GM19025 (cell line): ENCODE results near the gene IL21R.
"Not testable (repeated sequence)": the region's sequence is repeated elsewhere in the genome, so short reads cannot be mapped to it uniquely, and the experiment has no call there.

ENCODE experiments used
- ATAC-seq: cut with Tn5 transposase; IDR thresholded peaks from one replicate; pipeline ENCODE4 v1.9.1; 2021; ENCODE audit warnings: mild to moderate bottlenecking, low read depth, moderate library complexity; ENCODE audit not compliant: unreplicated experiment

The IL21R gene

GRCh38 chr16:27399969-27400368 is 2.0 kb upstream of the IL21R start:
- ATAC-seq: no peak

DNA sequence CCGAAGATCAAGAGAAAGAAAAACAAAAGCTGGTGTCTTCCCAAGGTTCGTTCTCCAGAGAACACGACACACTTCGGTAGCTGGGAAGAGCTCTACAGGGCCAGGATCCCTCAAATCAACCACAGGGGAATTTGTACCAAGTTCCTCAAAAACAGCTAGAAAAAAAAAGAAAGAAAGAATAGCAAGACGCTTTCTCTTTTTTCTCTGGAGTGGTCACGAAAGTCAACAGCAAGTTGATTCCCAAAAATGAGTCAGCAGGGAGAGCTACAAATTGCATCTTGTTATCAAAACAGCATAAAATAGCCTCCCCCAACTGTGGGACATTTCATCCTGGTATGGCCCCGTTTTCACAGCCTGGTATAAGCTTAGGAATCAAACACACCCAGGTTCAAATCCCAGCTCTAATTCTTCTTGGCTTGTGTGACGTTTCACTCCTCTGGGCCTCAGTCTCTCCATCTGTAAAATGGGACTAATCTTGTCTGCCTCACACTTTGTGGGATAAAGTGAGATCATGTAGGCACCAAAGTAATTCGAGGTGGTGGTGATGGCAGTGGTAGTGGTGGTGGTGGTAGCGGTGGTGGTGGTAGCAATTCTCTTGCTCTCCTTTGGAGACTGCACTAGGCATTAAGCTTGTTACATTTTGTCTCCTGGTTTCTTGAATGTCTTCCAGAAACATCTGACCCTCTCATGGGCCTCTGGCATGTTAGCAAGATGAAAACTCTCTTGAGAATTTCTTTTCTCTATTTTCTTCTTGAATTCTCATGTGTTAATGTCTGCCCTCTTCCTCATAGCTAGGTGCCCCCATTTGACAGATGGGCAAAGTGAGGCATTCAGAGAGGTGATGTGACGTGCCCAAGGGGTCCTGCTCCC is 988 bp upstream of the IL21R start:
- ATAC-seq: no peak

DNA sequence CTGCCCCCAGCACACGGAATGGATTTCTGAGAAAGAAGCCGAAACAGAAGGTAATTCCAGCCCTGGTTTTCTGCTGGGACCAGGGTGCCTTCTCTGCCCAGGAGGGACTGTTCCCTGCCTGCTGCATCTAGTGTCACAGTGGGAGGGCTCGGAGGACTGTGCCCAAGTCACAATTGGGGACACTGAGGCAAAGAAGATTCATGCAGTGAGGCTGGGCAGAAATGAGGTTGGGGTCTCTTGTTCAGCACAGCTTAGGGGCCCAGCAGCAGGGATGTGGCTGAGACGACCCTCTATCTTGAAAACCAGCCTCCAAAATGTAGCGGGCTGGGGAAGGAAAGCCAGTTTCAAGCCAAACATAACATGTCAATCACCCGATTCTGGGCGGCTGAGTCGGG is 592 bp downstream of the IL21R start:
- ATAC-seq: no peak

DNA sequence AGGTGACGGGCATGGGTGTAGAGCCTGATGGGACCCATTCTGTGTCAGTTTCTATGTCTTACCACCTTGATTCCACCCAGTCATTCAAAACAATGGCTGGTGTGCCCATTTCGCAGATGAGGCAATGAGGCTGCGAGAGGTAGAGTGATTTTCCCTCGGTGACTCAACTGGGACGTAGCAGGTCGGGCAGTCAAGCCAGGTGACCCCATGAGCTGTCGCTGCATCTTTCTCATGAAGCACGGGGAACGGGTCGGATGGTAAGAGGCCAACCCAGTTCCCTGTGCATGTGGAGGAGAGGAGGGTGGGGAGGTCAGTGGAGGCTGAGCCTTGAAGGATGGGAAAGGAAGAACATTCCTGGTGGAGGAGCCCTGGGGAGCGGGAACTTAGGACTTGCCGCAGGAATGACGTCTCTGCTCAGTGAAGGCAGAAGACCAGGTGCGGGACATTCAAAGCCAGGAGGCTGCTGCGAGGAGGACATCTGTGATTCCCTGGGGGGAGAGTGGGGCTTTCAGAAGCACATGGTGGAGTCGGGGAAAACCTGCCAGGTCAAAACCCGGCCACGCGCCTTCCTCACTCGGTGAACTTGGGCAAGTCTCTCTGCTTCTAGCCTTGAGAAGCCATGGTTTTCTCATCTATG is 1.1 kb downstream of the IL21R start:
- no peak for ATAC-seq

DNA sequence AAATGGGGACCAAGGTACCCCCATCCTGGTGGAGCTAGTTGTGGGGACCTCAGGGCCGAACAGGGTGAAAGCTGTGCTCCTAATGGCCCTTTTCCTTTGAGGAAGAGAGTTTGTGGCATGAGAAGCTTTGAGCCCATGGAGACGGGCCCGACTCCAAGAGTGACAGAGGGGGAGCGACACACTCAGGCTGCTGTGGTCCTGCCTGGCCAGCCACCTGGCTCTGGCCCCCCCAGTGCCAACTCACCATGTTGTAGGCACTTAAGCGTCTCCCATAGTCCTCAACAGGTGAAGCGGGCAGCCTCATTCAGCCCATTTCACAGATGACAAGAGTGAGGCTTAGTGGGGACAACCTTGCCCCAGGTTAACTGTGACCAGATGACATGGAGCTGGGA is 1.6 kb downstream of the IL21R start:
- no peak for ATAC-seq

DNA sequence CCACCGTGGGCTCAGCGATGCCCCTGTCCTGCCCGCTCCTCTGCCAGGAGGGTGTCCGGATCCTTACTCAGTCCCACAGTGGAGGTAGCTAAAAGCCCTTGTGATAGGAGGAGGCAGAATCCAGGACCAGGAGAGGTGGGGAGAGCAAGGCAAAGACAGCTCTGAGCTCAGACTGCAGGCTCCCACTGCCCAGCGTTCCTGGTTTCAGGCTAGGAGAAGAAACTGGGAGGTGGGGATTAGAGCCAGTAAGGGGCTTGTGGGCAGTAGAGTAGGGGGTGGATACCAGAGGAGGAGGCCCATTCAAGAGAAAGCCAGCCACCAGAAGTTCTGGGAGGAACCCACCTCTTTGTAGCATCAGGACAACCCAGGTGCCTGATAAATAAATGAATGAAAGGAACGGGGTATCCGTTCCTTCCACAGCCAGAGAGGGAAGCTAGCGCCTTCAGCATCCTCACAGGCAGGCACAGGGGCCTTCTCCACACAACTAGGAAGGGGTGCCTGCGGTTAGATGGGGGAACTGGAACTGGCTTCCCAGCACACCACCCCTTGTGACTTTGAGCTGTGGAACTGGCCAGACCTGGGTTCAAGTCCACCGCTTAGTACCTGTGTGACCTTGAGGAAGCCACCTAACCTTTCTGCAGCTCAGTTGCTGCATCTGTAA is 2.3 kb downstream of the IL21R start:
- no peak for ATAC-seq

- no peak for ATAC-seq
Observed at GRCh38 chr16:27405546-27406451, 3.8 kb downstream of the IL21R start.

DNA sequence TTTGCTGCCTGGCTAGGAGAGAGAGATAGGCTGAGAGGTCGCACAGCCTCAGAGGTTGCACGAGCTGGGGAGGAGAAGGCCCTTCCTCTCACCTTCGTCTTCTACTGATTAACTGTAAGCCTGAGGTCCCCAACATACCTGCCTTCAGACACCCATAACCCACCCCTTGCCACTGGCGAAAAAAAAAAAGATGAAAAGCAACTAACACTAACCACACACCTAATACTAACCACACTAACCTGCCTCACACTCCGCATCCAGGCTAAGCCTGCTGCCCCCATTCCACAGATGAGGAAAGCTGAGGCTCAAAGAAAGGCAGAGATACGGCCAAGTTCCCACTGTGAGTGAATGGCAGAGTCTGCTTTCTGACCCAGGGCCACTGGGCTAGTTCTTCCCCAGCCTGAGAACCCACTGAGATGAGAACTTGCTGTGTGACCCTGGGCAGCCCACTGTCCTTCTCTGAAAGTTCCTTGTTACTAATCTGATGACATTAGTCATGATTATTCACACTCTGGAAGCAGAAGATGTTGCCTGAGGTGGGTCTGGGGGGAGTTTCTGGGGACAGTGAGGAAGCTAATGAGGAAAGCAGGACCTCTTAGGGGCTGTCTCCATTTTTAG is 4.6 kb downstream of the IL21R start:
- ATAC-seq: no peak

DNA sequence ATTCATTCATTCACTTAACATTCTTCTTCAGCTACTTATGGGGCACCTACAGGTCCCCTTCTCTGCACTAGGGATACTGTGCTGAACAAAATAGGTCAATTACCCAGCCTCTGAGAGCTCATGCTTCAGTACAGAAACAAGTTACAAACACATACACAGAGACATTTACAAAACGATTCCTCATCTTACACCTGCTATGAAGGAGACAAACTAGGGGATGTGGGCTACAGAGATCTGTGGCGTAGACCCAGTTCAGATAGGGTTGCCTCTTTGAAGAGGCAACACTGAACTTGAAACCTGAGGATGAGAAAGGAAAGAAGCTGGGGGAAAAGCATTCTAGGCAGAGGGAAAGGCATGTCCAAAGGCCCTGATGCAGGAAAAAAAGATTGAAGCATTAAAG is 5.2 kb downstream of the IL21R start:
- ATAC-seq: no peak

DNA sequence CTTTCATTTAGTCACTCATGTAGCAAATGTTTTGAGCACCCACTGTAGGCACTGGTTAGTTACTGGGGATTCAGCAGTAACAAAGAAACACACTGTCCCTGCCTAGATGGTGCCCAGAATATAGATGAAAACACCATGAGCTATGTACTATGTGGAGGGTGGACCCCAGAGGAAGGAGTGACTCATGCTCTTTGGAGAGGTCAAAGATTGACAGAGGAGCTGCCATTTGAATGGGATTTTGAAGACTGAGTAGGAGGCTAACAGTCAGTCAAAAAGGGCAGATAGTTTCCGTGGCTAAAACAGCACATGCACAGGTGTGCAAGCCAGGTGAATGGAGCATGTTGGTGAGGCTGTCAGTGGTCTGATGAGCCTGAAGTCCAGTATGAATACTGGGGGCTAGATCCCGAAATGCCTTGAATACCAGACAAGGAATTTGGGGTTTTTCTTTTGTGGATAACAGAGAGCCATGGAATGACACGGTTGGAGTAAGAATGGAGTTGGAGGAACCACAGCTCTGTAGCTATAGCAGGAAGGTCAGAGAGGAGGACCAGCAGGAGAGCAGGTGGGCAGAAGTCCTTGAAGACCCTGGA is 6.1 kb downstream of the IL21R start:
- peak; percentile 31 for ATAC-seq

- ATAC-seq: peak; percentile 26
Observed at GRCh38 chr16:27408602-27409031, 6.6 kb downstream of the IL21R start.

- not testable (repeated sequence) for ATAC-seq
Observed at GRCh38 chr16:27409958-27410357, 8.0 kb downstream of the IL21R start.

- ATAC-seq: no peak
Observed at GRCh38 chr16:27410761-27411160, 8.8 kb downstream of the IL21R start.

DNA sequence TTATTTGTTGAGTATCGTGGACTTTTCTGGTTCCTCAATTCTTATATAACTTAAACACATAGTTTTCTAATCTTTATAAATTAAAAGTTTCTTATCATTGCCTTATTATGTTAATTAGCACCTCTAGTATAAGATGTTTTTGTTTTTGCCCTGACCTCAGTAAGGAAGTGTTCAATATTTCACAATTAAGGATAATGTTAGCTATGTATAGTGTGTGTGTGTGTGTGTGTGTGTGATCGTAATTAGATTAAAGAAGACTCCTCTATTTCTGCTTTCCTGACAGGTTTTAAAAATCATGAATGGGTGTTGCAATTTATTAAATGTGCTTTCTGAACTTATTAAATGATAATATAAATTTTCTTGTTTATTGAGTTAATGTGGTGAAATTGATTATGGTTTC is 12.0 kb downstream of the IL21R start:
- ATAC-seq: no peak

DNA sequence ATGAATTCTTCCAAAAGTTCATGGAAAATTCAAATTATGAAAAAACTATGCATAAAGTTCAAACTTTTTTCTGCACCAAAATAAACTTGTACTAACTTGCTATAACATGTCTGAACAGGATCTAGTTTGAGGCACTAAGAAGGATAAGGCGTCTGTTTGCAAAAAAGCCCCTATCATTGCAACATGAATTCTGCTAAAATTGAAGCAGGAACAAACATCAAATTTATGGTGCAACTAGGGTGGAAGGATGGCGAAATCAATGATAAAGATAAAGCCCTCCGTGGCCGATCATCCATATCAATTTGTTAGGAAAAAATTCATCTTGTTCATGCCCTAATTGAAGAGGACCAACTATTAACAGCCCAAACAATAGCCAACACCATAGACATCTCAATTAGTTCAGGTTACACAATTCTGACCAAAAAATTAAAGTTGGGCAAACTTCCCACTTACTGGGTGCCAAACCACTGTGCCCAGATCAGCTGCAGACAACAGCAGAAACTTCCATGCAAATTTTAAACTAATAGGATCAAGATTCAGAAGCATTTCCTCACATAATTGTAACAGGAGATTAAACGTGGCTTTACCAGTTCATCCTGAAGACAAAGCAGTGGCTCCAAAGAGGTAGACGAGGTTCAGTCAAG is 12.9 kb downstream of the IL21R start:
- ATAC-seq: no peak

- ATAC-seq: no peak
Observed at GRCh38 chr16:27417047-27417671, 15.2 kb downstream of the IL21R start.

DNA sequence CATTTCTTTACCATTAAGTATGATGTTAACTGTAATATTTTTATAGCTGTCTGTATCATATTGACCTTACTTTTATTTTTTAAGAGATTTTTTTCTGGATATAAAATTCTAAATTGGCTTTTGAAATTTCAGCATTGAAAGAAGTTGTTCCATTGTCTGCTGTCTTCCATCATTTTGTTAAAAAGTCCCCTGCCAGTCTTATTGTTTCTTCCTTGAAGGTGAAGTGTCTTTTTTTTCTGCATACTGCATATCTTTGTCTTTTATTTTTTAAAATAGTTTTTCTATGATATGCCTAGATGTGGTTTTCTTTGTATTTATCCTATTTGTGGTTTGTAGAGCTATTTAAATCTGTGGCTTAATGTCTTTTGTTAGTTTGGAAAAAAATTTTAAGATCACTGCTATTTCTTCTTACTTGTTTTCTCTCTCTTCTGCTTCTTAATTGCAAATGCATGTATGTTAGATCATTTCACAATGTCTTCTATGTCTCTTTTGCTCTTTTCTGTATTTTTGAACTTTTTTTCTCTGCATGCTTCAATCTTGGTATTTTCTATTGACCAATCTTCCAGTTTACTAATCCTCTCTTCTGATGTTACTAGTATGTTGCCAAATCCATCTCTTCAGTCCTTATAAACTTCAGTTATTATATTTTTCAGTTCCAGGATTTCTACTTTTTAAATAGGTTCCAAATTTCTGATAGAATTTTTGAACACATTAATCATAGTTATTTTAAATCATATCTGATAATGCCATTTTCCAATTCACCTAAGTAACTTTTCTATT is 20.2 kb downstream of the IL21R start:
- ATAC-seq: no peak
